CD4-positive, CD25-positive, alpha-beta regulatory T cell (primary cell): Measurements from ENCODE around the gene GRIN2D. TPM values are rescaled to one million over a fixed set of nuclear protein-coding genes. Genes with fewer than 3 reads are reported as not detected.
"Not testable (repeated sequence)": the region's sequence is repeated elsewhere in the genome, so short reads cannot be mapped to it uniquely, and the experiment has no call there.

Experiments used
- ATAC-seq, 2 donors: fragments of 150-1000 bp; cut with Tn5 transposase; one replicate each; pipeline ENCODE4 v1.10.0; 2021; ENCODE audit warnings: low read depth in 2 of 2, moderate number of reproducible peaks in 2 of 2, moderate library complexity in 1 of 2
- DNase-seq, 3 donors: peaks; one replicate each; pipeline versions ENCODE4 v3.0.0 to v3.0.0-alpha.2; 2012 to 2022; ENCODE audit warnings: mixed read lengths in 1 of 3
- H3K27ac ChIP-seq: one replicate; pipeline ENCODE4 v1.7.0; 2013; ENCODE audit warnings: mild to moderate bottlenecking, low read length; ENCODE audit not compliant: insufficient read depth, poor library complexity, severe bottlenecking
- H3K27me3 ChIP-seq: one replicate; pipeline ENCODE4 v1.7.0; 2013; ENCODE audit warnings: low read length; ENCODE audit not compliant: control insufficient read depth, insufficient read depth
- H3K36me3 ChIP-seq: one replicate; pipeline ENCODE4 v1.7.0; 2013; ENCODE audit warnings: mild to moderate bottlenecking, low read length, moderate library complexity; ENCODE audit not compliant: control insufficient read depth, insufficient read depth
- H3K4me1 ChIP-seq: 2 replicates; pipeline ENCODE4 v1.7.0; 2013; ENCODE audit warnings: mild to moderate bottlenecking, low read length; ENCODE audit not compliant: insufficient read depth, control insufficient read depth, poor library complexity, severe bottlenecking
- H3K4me3 ChIP-seq: one replicate; pipeline ENCODE4 v1.7.0; 2013; ENCODE audit warnings: low read depth, mild to moderate bottlenecking, low read length, moderate library complexity
- H3K9me3 ChIP-seq, 2 experiments: 1 replicate in 1 of 2; 2 replicates in 1 of 2; pipeline ENCODE4 v1.7.0; 2013; ENCODE audit warnings: low read length in 2 of 2, mild to moderate bottlenecking in 1 of 2, moderate library complexity in 1 of 2; ENCODE audit not compliant: control insufficient read depth in 2 of 2
- H3K27ac Mint-ChIP-seq, 3 donors: one replicate each; pipeline ENCODE4 v1.8.0; 2020 to 2022; ENCODE audit warnings: mild to moderate bottlenecking in 3 of 3, mixed read lengths in 3 of 3, moderate library complexity in 2 of 3
- H3K27me3 Mint-ChIP-seq: one replicate; pipeline ENCODE4 v1.8.0; 2022; ENCODE audit warnings: mild to moderate bottlenecking, mixed read lengths
- H3K36me3 Mint-ChIP-seq: one replicate; pipeline ENCODE4 v1.8.0; 2020; ENCODE audit warnings: mixed read lengths
- H3K4me1 Mint-ChIP-seq, 4 donors: one replicate each; pipeline ENCODE4 v1.8.0; 2020 to 2022; ENCODE audit warnings: mixed read lengths in 4 of 4, mild to moderate bottlenecking in 1 of 4
- H3K4me3 Mint-ChIP-seq, 4 donors: one replicate each; pipeline ENCODE4 v1.8.0; 2020 to 2022; ENCODE audit warnings: mild to moderate bottlenecking in 4 of 4, mixed read lengths in 4 of 4, moderate library complexity in 3 of 4
- H3K9me3 Mint-ChIP-seq, 7 donors: one replicate each; pipeline ENCODE4 v1.8.0; 2020 to 2022; ENCODE audit warnings: mixed read lengths in 7 of 7, mild to moderate bottlenecking in 3 of 7, moderate library complexity in 2 of 7
- polyA plus RNA-seq, 4 donors: library from polyadenylated mRNA; unstranded; fragments of 300-500 nt; fragmentation: Illumina TruSeq; gene quantifications; one replicate each; pipeline ENCODE4 v1.2.3, GENCODE V29; 2021
- total RNA-seq: library from RNA; stranded (reverse); gene quantifications from one replicate; pipeline ENCODE4 v1.2.3, GENCODE V29; 2022

The GRIN2D gene
- total and polyA plus RNA-seq, 5 donors from 2014 or later, result not detected

- DNase-seq (no peak), ATAC-seq (no peak)
- no peaks in the 10 kb centered on the region for H3K27me3 ChIP-seq
- Mint-ChIP-seq H3K36me3 (no peaks in the 10 kb centered on the region), H3K27me3 (peaks cover 5% of the 10 kb centered on the region), H3K4me3 (peak overlapping the region; percentile 85 to 92 (median 89)), H3K27ac (peak overlapping the region; percentile 92 to 96 (median 92)), H3K4me1 (peaks cover 0 to 21% (median 5%) of the 10 kb centered on the region in 4 donors), H3K9me3 (no peaks in the 10 kb centered on the region)
- H3K27ac ChIP-seq, result peak overlapping the region; percentile 84
- peaks cover 18% of the 10 kb centered on the region for H3K4me1 ChIP-seq
- H3K9me3 ChIP-seq, result no peaks in the 10 kb centered on the region
- peak overlapping the region; percentile 63 for H3K4me3 ChIP-seq
- H3K36me3 ChIP-seq, result no peaks in the 10 kb centered on the region
These were observed 28.7 kb upstream of the GRIN2D start for GRCh38 chr19:48364598-48365348.

GRCh38 chr19:48365602-48366001, 27.9 kb upstream of the GRIN2D start:
- no peaks in the 10 kb centered on the region for H3K27me3 ChIP-seq
- no peaks in the 10 kb centered on the region for H3K9me3 Mint-ChIP-seq
- ATAC-seq (no peak), DNase-seq (no peak)
- H3K4me3 Mint-ChIP-seq, result peak overlapping the region in 1 of 4 donors; percentile 76
- no peaks in the 10 kb centered on the region for H3K36me3 Mint-ChIP-seq
- H3K4me1 Mint-ChIP-seq, result peaks cover 0 to 21% (median 5%) of the 10 kb centered on the region in 4 donors
- peaks cover 5% of the 10 kb centered on the region for H3K27me3 Mint-ChIP-seq
- H3K4me1 ChIP-seq, result peaks cover 18% of the 10 kb centered on the region
- no peak overlapping the region for H3K4me3 ChIP-seq
- no peaks in the 10 kb centered on the region for H3K36me3 ChIP-seq
- H3K9me3 ChIP-seq, result no peaks in the 10 kb centered on the region
- no peak overlapping the region for H3K27ac ChIP-seq
- no peak overlapping the region for H3K27ac Mint-ChIP-seq

DNA sequence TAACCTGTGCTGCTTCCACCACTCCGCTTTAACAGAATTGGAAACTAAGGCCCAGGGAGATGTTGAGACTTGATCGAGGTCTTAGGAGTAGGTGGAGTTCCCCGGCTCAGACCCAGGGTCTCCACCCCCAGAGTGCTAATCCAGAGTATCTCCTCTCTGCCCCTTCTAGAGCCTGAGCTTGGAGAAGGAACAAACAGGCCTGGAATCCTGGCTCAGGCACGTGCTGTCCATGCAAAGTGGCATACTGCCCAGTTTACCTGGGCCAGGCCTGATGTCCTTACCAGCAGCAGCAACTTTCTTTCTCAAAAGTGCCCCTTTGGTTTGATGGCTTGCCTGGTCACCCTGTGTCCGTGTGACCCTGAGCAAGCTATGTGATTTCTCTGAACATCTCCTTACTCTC, 25.6 kb upstream of the GRIN2D start:
- H3K9me3 Mint-ChIP-seq, result no peaks in the 10 kb centered on the region
- no peaks in the 10 kb centered on the region for H3K9me3 ChIP-seq

DNA sequence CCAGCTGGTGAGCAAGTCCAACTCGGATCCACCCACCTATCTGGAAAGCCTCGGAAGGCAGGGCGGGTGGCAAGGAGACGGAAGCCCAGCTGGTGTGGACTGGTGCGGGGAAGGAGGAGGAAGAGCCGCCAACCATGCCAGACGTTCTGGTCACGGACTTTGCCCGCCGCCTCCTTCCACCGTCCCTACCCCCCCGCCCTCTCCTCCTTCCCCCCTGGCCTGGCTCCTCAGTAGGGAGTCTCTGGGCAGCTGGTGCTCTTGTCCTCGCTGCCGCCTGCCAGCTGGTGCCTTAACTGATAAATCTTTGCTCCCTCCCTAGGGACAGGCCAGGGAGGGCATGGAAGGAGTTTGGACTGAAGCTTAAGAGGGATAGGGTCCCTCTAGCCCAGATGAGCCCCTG, 24.5 kb upstream of the GRIN2D start:
- ATAC-seq (no peak), DNase-seq (no peak)
- Histone ChIP-seq H3K9me3 (no peaks in the 10 kb centered on the region), H3K27ac (no peak overlapping the region), H3K36me3 (no peaks in the 10 kb centered on the region), H3K4me1 (peaks cover 8% of the 10 kb centered on the region), H3K27me3 (no peaks in the 10 kb centered on the region), H3K4me3 (no peak overlapping the region)
- H3K36me3 Mint-ChIP-seq, result no peaks in the 10 kb centered on the region
- no peak overlapping the region for H3K4me3 Mint-ChIP-seq
- no peaks in the 10 kb centered on the region for H3K9me3 Mint-ChIP-seq
- peaks cover 5% of the 10 kb centered on the region for H3K27me3 Mint-ChIP-seq
- peaks cover 0 to 7% (median 0%) of the 10 kb centered on the region in 4 donors for H3K4me1 Mint-ChIP-seq
- no peak overlapping the region for H3K27ac Mint-ChIP-seq

More for the DNA sequence above, 25.6 kb upstream of the GRIN2D start:
- Histone ChIP-seq H3K27me3 (no peaks in the 10 kb centered on the region), H3K27ac (no peak overlapping the region), H3K4me1 (peaks cover 17% of the 10 kb centered on the region), H3K4me3 (no peak overlapping the region), H3K36me3 (no peaks in the 10 kb centered on the region)
- no peak for ATAC-seq
- peaks cover 5% of the 10 kb centered on the region for H3K27me3 Mint-ChIP-seq
- H3K4me1 Mint-ChIP-seq, result peaks cover 0 to 14% (median 1%) of the 10 kb centered on the region in 4 donors
- no peak overlapping the region for H3K27ac Mint-ChIP-seq
- no peak for DNase-seq
- no peaks in the 10 kb centered on the region for H3K36me3 Mint-ChIP-seq
- no peak overlapping the region for H3K4me3 Mint-ChIP-seq

- peak overlapping the region in 1 of 4 donors; percentile 39 for H3K4me3 Mint-ChIP-seq
- peaks cover 5% of the 10 kb centered on the region for H3K27me3 Mint-ChIP-seq
- H3K27ac ChIP-seq, result no peak overlapping the region
- no peaks in the 10 kb centered on the region for H3K36me3 Mint-ChIP-seq
- no peaks in the 10 kb centered on the region for H3K4me1 Mint-ChIP-seq
- no peak overlapping the region for H3K4me3 ChIP-seq
- H3K27me3 ChIP-seq, result no peaks in the 10 kb centered on the region
- ATAC-seq (no peak), DNase-seq (no peak)
- H3K9me3 ChIP-seq, result no peaks in the 10 kb centered on the region
- peak overlapping the region in 1 of 3 donors; percentile 61 for H3K27ac Mint-ChIP-seq
- H3K4me1 ChIP-seq, result no peaks in the 10 kb centered on the region
- H3K36me3 ChIP-seq, result no peaks in the 10 kb centered on the region
- H3K9me3 Mint-ChIP-seq, result no peaks in the 10 kb centered on the region
These were observed 22.5 kb upstream of the GRIN2D start for GRCh38 chr19:48370955-48371354.

DNA sequence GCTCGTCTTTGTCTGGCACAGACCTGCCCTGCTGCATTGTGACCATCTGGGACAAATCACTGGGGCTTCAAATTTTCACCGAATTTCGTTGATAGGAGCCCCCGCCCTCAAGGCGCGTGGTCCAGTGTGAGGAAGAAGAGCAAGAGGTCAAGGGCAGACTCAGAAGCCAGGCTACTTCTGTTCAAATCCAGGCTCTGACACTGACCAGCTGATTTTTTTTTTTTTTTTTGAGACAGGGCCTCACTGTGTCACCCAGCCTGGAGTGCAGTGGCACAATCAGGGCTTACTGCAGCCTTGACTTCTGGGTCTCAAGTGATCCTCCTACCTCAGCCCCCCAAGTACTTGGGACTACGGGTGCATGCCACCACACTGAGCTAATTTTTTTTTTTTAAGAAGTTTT, 22.1 kb upstream of the GRIN2D start:
- no peak for ATAC-seq
- no peak overlapping the region for H3K27ac Mint-ChIP-seq
- peaks cover 5% of the 10 kb centered on the region for H3K27me3 Mint-ChIP-seq
- Histone ChIP-seq H3K4me1 (no peaks in the 10 kb centered on the region), H3K36me3 (no peaks in the 10 kb centered on the region), H3K27ac (no peak overlapping the region), H3K9me3 (no peaks in the 10 kb centered on the region), H3K4me3 (no peak overlapping the region), H3K27me3 (no peaks in the 10 kb centered on the region)
- H3K9me3 Mint-ChIP-seq, result no peaks in the 10 kb centered on the region
- no peaks in the 10 kb centered on the region for H3K36me3 Mint-ChIP-seq
- H3K4me1 Mint-ChIP-seq, result no peaks in the 10 kb centered on the region
- no peak for DNase-seq
- H3K4me3 Mint-ChIP-seq, result no peak overlapping the region

GRCh38 chr19:48371771-48372170, 21.7 kb upstream of the GRIN2D start:
- H3K27ac Mint-ChIP-seq, H3K9me3 Mint-ChIP-seq, DNase-seq, H3K36me3 Mint-ChIP-seq, ATAC-seq, H3K27ac ChIP-seq, H3K27me3 Mint-ChIP-seq, H3K9me3 ChIP-seq, H3K36me3 ChIP-seq, H3K4me1 Mint-ChIP-seq, H3K4me3 ChIP-seq, H3K27me3 ChIP-seq, H3K4me3 Mint-ChIP-seq, H3K4me1 ChIP-seq: not testable (repeated sequence)

DNA sequence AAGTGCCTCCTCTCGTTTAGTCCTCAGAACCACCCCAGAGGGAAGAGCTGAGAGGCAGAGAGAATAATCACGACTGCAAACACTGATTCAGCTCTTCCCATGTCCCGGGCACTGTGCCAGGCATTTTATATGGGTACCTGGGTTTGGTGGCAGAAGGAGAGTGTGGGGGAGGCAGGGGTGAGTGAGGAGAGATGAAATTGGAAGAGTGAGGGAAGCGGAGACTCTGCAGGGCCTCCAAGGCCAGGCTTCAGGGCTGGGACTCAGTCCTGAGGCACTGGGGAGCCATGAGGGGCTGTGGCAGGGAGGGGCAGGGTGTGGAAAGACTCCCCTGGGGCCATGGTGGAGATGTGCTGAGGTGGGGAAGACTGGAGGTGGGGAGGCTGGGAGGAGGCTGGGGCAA, 20.6 kb upstream of the GRIN2D start:
- H3K27me3 ChIP-seq, result no peaks in the 10 kb centered on the region
- Mint-ChIP-seq H3K27me3 (peaks cover 2% of the 10 kb centered on the region), H3K27ac (no peak overlapping the region), H3K4me1 (no peaks in the 10 kb centered on the region), H3K36me3 (no peaks in the 10 kb centered on the region), H3K9me3 (no peaks in the 10 kb centered on the region), H3K4me3 (no peak overlapping the region)
- H3K4me1 ChIP-seq, result no peaks in the 10 kb centered on the region
- no peaks in the 10 kb centered on the region for H3K9me3 ChIP-seq
- H3K36me3 ChIP-seq, result no peaks in the 10 kb centered on the region
- H3K27ac ChIP-seq, result no peak overlapping the region
- no peak for ATAC-seq
- no peak overlapping the region for H3K4me3 ChIP-seq
- no peak for DNase-seq
